Measurements from ENCODE around the gene PDE4D.

PDE4D gene

DNA sequence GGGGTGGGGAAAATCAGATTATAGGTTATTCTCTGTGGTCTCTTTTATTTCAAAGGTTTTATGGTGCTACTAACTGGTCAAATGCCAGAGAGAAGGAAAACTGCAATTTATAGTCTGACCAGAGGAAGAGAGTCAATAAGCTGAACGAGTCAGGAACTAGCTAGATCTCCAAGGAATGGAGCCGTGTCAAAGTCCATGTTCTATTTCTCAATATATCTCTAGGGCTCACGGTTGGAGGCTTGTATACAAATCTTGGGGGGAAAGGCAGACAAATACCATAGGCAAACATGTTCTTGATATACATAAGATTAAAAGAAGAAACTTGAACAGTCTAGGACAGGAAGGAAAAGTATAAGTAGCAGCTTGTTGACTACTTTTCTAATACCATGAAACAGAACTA is 627.1 kb downstream of the PDE4D start:
- Histone ChIP-seq H3K9me3 (replicated peaks; ENCODE audit: low read length) (no peaks in the 10 kb centered on the region), H3K9ac (ENCODE audit: low read depth, low read length) (no peak overlapping the region), H3K36me3 (ENCODE audit: insufficient read depth, low read length) (no peaks in the 10 kb centered on the region), H3K4me1 (ENCODE audit: control insufficient read depth, insufficient read depth, low read length) (no peaks in the 10 kb centered on the region), H3K4me3 (ENCODE audit: low read length) (no peak overlapping the region), H3K4me2 (ENCODE audit: low read length) (no peak overlapping the region), H3K27me3 (ENCODE audit: control insufficient read depth, insufficient read depth, low read length) (no peaks in the 10 kb centered on the region)

GRCh38 chr5:59264639-59265245 is 628.8 kb downstream of the PDE4D start:
- H3K27me3 ChIP-seq (ENCODE audit: control insufficient read depth, insufficient read depth, low read length): no peaks in the 10 kb centered on the region
- H3K4me2 ChIP-seq (ENCODE audit: low read length): no peak overlapping the region
- H3K9ac ChIP-seq (ENCODE audit: low read depth, low read length): no peak overlapping the region
- H3K4me1 ChIP-seq (ENCODE audit: control insufficient read depth, insufficient read depth, low read length): no peaks in the 10 kb centered on the region
- H3K4me3 ChIP-seq (ENCODE audit: low read length): no peak overlapping the region
- no peaks in the 10 kb centered on the region for H3K9me3 ChIP-seq (replicated peaks; ENCODE audit: low read length)
- no peaks in the 10 kb centered on the region for H3K36me3 ChIP-seq (ENCODE audit: insufficient read depth, low read length)

- no peaks in the 10 kb centered on the region for H3K4me1 ChIP-seq (ENCODE audit: control insufficient read depth, insufficient read depth, low read length)
- H3K9ac ChIP-seq (ENCODE audit: low read depth, low read length): no peak overlapping the region
- H3K9me3 ChIP-seq (replicated peaks; ENCODE audit: low read length): no peaks in the 10 kb centered on the region
- no peak overlapping the region for H3K4me3 ChIP-seq (ENCODE audit: low read length)
- no peak overlapping the region for H3K4me2 ChIP-seq (ENCODE audit: low read length)
- H3K27me3 ChIP-seq (ENCODE audit: control insufficient read depth, insufficient read depth, low read length): no peaks in the 10 kb centered on the region
- no peaks in the 10 kb centered on the region for H3K36me3 ChIP-seq (ENCODE audit: insufficient read depth, low read length)
These were observed 629.5 kb downstream of the PDE4D start for GRCh38 chr5:59264013-59264412.

- Histone ChIP-seq H3K36me3 (ENCODE audit: insufficient read depth, low read length) (no peaks in the 10 kb centered on the region), H3K4me1 (ENCODE audit: control insufficient read depth, insufficient read depth, low read length) (no peaks in the 10 kb centered on the region), H3K27me3 (ENCODE audit: control insufficient read depth, insufficient read depth, low read length) (no peaks in the 10 kb centered on the region), H3K9ac (ENCODE audit: low read depth, low read length) (no peak overlapping the region), H3K9me3 (replicated peaks; ENCODE audit: low read length) (no peaks in the 10 kb centered on the region), H3K4me3 (ENCODE audit: low read length) (no peak overlapping the region), H3K4me2 (ENCODE audit: low read length) (no peak overlapping the region)
These were observed 631.6 kb downstream of the PDE4D start for GRCh38 chr5:59261969-59262368.

- no peaks in the 10 kb centered on the region for H3K27me3 ChIP-seq (ENCODE audit: control insufficient read depth, insufficient read depth, low read length)
- H3K9ac ChIP-seq (ENCODE audit: low read depth, low read length): no peak overlapping the region
- H3K9me3 ChIP-seq (replicated peaks; ENCODE audit: low read length): no peaks in the 10 kb centered on the region
- H3K4me2 ChIP-seq (ENCODE audit: low read length): no peak overlapping the region
- no peak overlapping the region for H3K4me3 ChIP-seq (ENCODE audit: low read length)
- H3K4me1 ChIP-seq (ENCODE audit: control insufficient read depth, insufficient read depth, low read length): no peaks in the 10 kb centered on the region
- no peaks in the 10 kb centered on the region for H3K36me3 ChIP-seq (ENCODE audit: insufficient read depth, low read length)
These were observed 632.6 kb downstream of the PDE4D start for GRCh38 chr5:59260973-59261372.

- Histone ChIP-seq H3K9me3 (replicated peaks; ENCODE audit: low read length) (no peaks in the 10 kb centered on the region), H3K27me3 (ENCODE audit: control insufficient read depth, insufficient read depth, low read length) (no peaks in the 10 kb centered on the region), H3K9ac (ENCODE audit: low read depth, low read length) (no peak overlapping the region), H3K36me3 (ENCODE audit: insufficient read depth, low read length) (no peaks in the 10 kb centered on the region), H3K4me1 (ENCODE audit: control insufficient read depth, insufficient read depth, low read length) (no peaks in the 10 kb centered on the region), H3K4me3 (ENCODE audit: low read length) (no peak overlapping the region), H3K4me2 (ENCODE audit: low read length) (no peak overlapping the region)
These were observed 633.3 kb downstream of the PDE4D start for GRCh38 chr5:59260200-59260599.

DNA sequence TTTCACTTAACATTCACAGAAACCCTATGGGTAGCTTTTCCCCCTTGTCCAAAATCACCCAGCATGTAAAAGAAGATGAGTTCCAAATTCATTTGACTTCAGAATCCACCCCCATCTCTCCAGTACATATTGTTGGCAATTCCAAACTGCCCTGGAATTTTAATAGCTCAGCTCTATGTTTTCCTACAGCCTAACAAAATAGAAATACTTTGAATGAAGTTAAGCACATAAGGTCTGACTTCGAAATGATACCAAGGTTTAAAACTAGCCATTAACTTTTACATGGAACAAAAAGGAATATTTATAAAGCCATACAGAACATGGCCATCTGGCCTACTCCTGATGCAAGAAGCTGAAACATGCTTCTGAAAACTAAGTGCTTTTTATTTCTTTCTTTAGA is 634.3 kb downstream of the PDE4D start:
- no peak overlapping the region for H3K4me3 ChIP-seq (ENCODE audit: low read length)
- no peaks in the 10 kb centered on the region for H3K9me3 ChIP-seq (replicated peaks; ENCODE audit: low read length)
- no peaks in the 10 kb centered on the region for H3K27me3 ChIP-seq (ENCODE audit: control insufficient read depth, insufficient read depth, low read length)
- H3K9ac ChIP-seq (ENCODE audit: low read depth, low read length): no peak overlapping the region
- H3K36me3 ChIP-seq (ENCODE audit: insufficient read depth, low read length): no peaks in the 10 kb centered on the region
- H3K4me1 ChIP-seq (ENCODE audit: control insufficient read depth, insufficient read depth, low read length): no peaks in the 10 kb centered on the region
- no peak overlapping the region for H3K4me2 ChIP-seq (ENCODE audit: low read length)

DNA sequence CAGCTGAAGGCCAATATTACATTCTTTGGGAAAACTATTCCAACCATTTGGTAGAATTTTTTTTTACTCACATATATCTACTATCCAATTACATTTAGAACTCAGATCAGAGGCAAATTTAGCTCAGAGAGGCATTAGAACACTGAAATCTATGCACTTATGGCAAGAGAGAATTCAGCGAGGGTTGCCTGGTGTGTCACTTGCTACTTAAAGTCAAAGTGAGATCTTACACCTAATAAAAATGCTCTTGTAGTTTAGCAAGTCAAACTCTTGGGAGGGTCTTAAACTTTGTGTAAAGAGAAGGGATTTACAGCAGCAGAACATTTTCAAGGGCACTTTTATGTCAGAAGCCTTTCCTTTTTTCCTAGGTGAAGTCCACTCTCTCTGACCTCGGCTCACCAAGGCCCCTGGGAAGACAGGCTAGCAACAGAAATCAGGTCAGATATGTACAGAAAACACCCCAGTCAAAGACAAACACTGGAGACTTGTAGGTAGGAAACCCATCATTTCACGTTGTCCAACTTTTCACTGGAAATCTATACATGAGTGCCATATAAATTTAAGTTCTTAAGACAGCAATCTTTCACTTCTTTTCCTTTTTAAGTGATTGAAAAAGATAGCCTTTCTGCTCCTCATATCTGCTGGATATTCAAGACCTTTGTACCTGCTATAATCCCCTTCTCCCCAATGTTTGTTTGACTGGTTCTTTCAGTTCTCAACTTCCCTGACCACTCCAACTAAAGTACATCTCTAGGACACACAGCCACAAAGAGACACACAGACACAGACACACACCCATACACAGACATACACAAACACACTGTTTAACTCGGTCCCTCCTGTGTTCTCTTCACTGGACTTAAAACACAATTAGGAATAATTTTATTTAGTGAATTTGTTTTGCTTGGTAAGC is 635.8 kb downstream of the PDE4D start:
- H3K36me3 ChIP-seq (ENCODE audit: insufficient read depth, low read length): no peaks in the 10 kb centered on the region
- H3K4me2 ChIP-seq (ENCODE audit: low read length): no peak overlapping the region
- no peaks in the 10 kb centered on the region for H3K27me3 ChIP-seq (ENCODE audit: control insufficient read depth, insufficient read depth, low read length)
- no peak overlapping the region for H3K4me3 ChIP-seq (ENCODE audit: low read length)
- no peak overlapping the region for H3K9ac ChIP-seq (ENCODE audit: low read depth, low read length)
- H3K9me3 ChIP-seq (replicated peaks; ENCODE audit: low read length): no peaks in the 10 kb centered on the region
- H3K4me1 ChIP-seq (ENCODE audit: control insufficient read depth, insufficient read depth, low read length): no peaks in the 10 kb centered on the region

GRCh38 chr5:59256331-59256730 is 637.2 kb downstream of the PDE4D start:
- Histone ChIP-seq H3K36me3 (ENCODE audit: insufficient read depth, low read length) (no peaks in the 10 kb centered on the region), H3K4me1 (ENCODE audit: control insufficient read depth, insufficient read depth, low read length) (no peaks in the 10 kb centered on the region), H3K9me3 (replicated peaks; ENCODE audit: low read length) (no peaks in the 10 kb centered on the region), H3K27me3 (ENCODE audit: control insufficient read depth, insufficient read depth, low read length) (no peaks in the 10 kb centered on the region), H3K9ac (ENCODE audit: low read depth, low read length) (no peak overlapping the region), H3K4me2 (ENCODE audit: low read length) (no peak overlapping the region), H3K4me3 (ENCODE audit: low read length) (no peak overlapping the region)

DNA sequence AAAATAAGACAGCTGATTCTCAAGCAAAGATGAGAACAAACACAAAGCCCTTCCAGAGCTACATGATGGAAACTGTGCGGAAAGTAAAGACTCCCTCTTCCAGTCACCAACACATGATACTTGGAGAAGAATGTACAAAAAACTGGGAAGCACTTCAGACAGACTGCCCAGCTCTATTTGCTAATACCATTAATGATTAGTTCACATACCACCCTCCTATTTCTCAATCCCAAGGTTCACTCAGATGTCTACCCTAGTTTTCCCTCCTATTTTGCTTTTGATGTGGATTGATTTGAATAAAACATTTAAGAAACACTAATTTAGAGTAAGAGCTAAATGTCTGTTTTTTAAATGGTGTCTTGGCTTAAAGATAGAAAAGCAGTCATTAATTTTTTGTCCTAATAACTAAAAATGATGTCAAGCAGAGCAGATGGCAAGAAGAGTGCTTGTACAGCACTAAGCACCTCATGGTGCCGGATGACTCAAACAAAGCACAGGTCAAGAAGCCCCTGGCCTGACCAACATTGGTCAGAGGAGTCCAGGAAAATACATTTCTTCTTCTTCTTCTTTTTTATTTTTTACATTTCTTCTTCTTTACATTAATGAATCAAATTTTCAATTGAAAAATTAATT is 639.4 kb downstream of the PDE4D start:
- Histone ChIP-seq H3K9ac (ENCODE audit: low read depth, low read length) (no peak overlapping the region), H3K4me1 (ENCODE audit: control insufficient read depth, insufficient read depth, low read length) (no peaks in the 10 kb centered on the region), H3K9me3 (replicated peaks; ENCODE audit: low read length) (no peaks in the 10 kb centered on the region), H3K4me3 (ENCODE audit: low read length) (no peak overlapping the region), H3K36me3 (ENCODE audit: insufficient read depth, low read length) (no peaks in the 10 kb centered on the region), H3K4me2 (ENCODE audit: low read length) (no peak overlapping the region), H3K27me3 (ENCODE audit: control insufficient read depth, insufficient read depth, low read length) (no peaks in the 10 kb centered on the region)

GRCh38 chr5:59253625-59254024 is 639.9 kb downstream of the PDE4D start:
- H3K27me3 ChIP-seq (ENCODE audit: control insufficient read depth, insufficient read depth, low read length): no peaks in the 10 kb centered on the region
- H3K4me3 ChIP-seq (ENCODE audit: low read length): no peak overlapping the region
- no peaks in the 10 kb centered on the region for H3K36me3 ChIP-seq (ENCODE audit: insufficient read depth, low read length)
- no peaks in the 10 kb centered on the region for H3K4me1 ChIP-seq (ENCODE audit: control insufficient read depth, insufficient read depth, low read length)
- H3K9ac ChIP-seq (ENCODE audit: low read depth, low read length): no peak overlapping the region
- H3K9me3 ChIP-seq (replicated peaks; ENCODE audit: low read length): no peaks in the 10 kb centered on the region
- no peak overlapping the region for H3K4me2 ChIP-seq (ENCODE audit: low read length)

All from skeletal muscle satellite cell (primary cell).